Measurements from ENCODE around the gene GLCE. TPM values are rescaled to one million over a fixed set of nuclear protein-coding genes. Genes with fewer than 3 reads are reported as not detected.

Gene GLCE
- total and polyA plus RNA-seq, 11 donors = 4.0 to 14.3 (median 8.4) TPM

- intact Hi-C loops (cut with DNase I) = no loop called here
- 77 to 94% (median 84%) methylated on average over 3 of the region's 3 CpGs for WGBS, 4 donors
- Histone ChIP-seq H3K4me1 (peaks cover 0 to 23% (median 6%) of the 10 kb centered on the region in 12 donors), H3K36me3 (no peaks in the 10 kb centered on the region), H3K27ac (no peak overlapping the region), H3K4me3 (no peak overlapping the region), H3K27me3 (peaks cover 0 to 28% (median 13%) of the 10 kb centered on the region in 9 donors), H3K9me3 (no peaks in the 10 kb centered on the region)
- TF ChIP-seq POLR2A (IDR thresholded peaks at IDR 0.05) = no peak
- TF ChIP-seq CTCF (IDR thresholded peaks at IDR 0.05) = no peak
- no peak for DNase-seq
- ATAC-seq = no peak
Observed at GRCh38 chr15:69302929-69303328, 142.5 kb downstream of the GLCE start.

DNA sequence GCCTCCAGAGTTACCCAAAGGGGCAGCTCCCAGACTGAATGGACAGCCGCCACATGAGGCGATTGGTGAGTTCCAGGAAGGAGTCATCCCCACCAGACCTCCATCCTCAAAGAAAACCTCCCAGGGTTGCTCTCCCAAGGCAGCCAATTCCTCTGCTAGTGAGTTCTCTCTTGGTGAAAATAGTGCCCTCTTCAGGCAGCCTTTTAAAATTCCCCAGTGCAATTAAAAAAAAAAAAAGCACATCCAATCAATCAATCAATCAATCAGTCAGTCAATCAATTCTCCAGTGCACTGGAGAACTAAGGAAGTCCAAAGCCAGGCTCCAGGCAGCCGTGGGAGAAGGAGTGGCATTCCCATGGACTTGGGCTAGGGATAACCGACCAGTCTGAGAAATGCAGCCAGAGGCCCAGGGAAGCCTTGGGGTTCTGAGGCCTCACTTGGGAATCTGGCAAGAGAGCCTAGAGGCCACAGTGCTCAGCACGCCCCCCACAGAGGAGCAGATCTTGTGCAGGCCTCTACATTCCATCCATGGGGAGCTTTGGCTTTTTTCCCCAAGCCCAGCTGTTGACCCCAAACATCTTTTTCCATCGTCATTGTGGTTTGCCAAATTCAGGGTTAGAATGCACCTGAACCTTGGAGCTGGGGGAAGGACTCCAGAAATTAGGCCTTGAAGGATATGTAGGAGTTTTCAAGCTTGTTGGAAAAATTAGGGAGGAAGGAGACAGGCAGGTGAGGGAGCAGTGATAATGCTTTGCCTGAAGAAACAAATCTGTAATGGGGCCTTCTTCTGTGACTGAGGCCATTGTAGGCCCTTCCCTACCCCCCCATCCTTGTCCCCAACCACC lies 143.1 kb downstream of the GLCE start:
- Histone ChIP-seq H3K4me1 (peaks cover 0 to 17% (median 6%) of the 10 kb centered on the region in 12 donors), H3K4me3 (no peak overlapping the region), H3K27ac (no peak overlapping the region), H3K36me3 (no peaks in the 10 kb centered on the region), H3K9me3 (no peaks in the 10 kb centered on the region), H3K27me3 (peaks cover 0 to 22% (median 9%) of the 10 kb centered on the region in 9 donors)
- intact Hi-C loops (cut with DNase I) = no loop called here
- ATAC-seq = no peak
- TF ChIP-seq POLR2A (IDR thresholded peaks at IDR 0.05) (no peak), CTCF (IDR thresholded peaks at IDR 0.05) (peak in 4 of 12 donors; percentile 5 to 11 (median 9))
- 82 to 92% (median 88%) methylated on average over 6 of the region's 6 CpGs for WGBS, 4 donors
- no peak for DNase-seq

GRCh38 chr15:69304182-69304545 lies 143.7 kb downstream of the GLCE start:
- no peak for DNase-seq
- H3K27me3 ChIP-seq = peaks cover 0 to 16% (median 5%) of the 10 kb centered on the region in 9 donors
- intact Hi-C loops (cut with DNase I) = no loop called here
- H3K4me1 ChIP-seq = peaks cover 0 to 14% (median 4%) of the 10 kb centered on the region in 12 donors
- H3K27ac ChIP-seq = no peak overlapping the region
- TF ChIP-seq CTCF (IDR thresholded peaks at IDR 0.05) (no peak), POLR2A (IDR thresholded peaks at IDR 0.05) (no peak)
- H3K9me3 ChIP-seq = no peaks in the 10 kb centered on the region
- WGBS, 4 donors = 65 to 93% (median 77%) methylated on average over 5 of the region's 5 CpGs
- no peak for ATAC-seq
- no peak overlapping the region for H3K4me3 ChIP-seq
- H3K36me3 ChIP-seq = no peaks in the 10 kb centered on the region

DNA sequence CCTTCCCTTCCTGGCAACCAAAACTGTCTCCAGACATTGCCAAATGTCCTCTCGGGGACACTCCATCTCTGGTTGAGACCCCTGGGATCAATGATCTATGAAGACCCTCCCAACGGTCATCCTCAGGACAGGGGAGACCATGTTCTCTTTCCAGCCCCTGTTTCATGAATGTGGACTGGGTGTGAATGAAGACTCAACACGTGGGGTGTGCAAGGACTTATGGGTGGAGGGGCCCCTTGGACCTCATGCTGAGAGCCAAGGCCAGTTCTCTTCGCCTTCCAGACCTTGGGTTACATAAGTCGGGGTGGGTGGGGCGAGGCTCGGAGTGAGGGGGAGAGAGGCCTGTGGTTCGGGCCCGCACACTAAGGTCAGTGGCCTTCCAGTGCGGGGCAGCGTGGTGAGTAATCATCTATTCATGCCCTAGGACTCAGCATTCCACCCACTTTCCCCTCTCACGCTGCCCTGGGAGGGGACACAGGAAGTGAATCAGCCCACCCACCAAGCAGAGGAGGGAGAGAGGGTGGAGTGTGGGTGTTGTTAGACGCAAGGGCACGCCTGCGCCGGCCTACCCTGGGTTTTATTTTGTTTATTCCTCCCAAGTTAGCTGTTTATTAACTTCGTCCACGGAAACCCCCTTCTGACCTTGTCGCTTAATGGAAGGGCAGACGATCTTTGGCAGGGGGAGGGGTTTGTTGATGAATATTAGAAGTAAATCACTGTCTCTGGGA lies 144.9 kb downstream of the GLCE start:
- DNase-seq (no peak), ATAC-seq (peak in 3 of 4 donors; percentile 59 to 85 (median 75))
- 70 to 84% (median 77%) methylated on average over 19 to 20 of the region's 20 CpGs for WGBS, 4 donors
- Histone ChIP-seq H3K4me3 (no peak overlapping the region), H3K27ac (no peak overlapping the region), H3K4me1 (peaks cover 0 to 4% (median 0%) of the 10 kb centered on the region in 12 donors), H3K27me3 (peaks cover 0 to 5% (median 0%) of the 10 kb centered on the region in 9 donors), H3K36me3 (no peaks in the 10 kb centered on the region), H3K9me3 (no peaks in the 10 kb centered on the region)
- intact Hi-C loops (cut with DNase I) = no loop called here
- TF ChIP-seq POLR2A (IDR thresholded peaks at IDR 0.05) = no peak
- TF ChIP-seq CTCF (IDR thresholded peaks at IDR 0.05) = no peak

All from heart left ventricle (tissue), 16 donors.